HUES48 (cell line): ENCODE results near the gene KIFC1.

Experiments
- H3K27ac ChIP-seq: one replicate; pipeline ENCODE4 v1.7.0; 2013; ENCODE audit warnings: low read depth, low read length, inconsistent platforms
- H3K27me3 ChIP-seq: 2 replicates; pipeline ENCODE4 v1.6.1; 2013; ENCODE audit warnings: mild to moderate bottlenecking, low read length; ENCODE audit not compliant: control insufficient read depth, insufficient read depth
- H3K36me3 ChIP-seq: 2 replicates; pipeline ENCODE4 v1.6.1; 2013; ENCODE audit warnings: low read length; ENCODE audit not compliant: control insufficient read depth, insufficient read depth
- H3K4me1 ChIP-seq: 2 replicates; pipeline ENCODE4 v1.6.1; 2013; ENCODE audit warnings: mild to moderate bottlenecking, low read length; ENCODE audit not compliant: control insufficient read depth, insufficient read depth
- H3K4me3 ChIP-seq: 2 replicates; pipeline ENCODE4 v1.5.1; 2013; ENCODE audit warnings: mild to moderate bottlenecking, low read depth, low read length
- H3K9ac ChIP-seq: 2 replicates; pipeline ENCODE4 v1.6.1; 2013; ENCODE audit warnings: mild to moderate bottlenecking, low read depth, low read length, moderate library complexity
- H3K9me3 ChIP-seq: 2 replicates; pipeline ENCODE4 v1.6.1; 2013; ENCODE audit warnings: low read length; ENCODE audit not compliant: control insufficient read depth, insufficient read depth

KIFC1 gene

GRCh38 chr6:33413241-33414120 lies 21.9 kb downstream of the KIFC1 start:
- H3K4me3 ChIP-seq, result no peak overlapping the region
- peaks cover 12% of the 10 kb centered on the region for H3K4me1 ChIP-seq
- H3K27me3 ChIP-seq, result no peaks in the 10 kb centered on the region
- no peaks in the 10 kb centered on the region for H3K9me3 ChIP-seq
- H3K27ac ChIP-seq, result no peak overlapping the region
- no peak overlapping the region for H3K9ac ChIP-seq
- peaks cover 44% of the 10 kb centered on the region for H3K36me3 ChIP-seq

DNA sequence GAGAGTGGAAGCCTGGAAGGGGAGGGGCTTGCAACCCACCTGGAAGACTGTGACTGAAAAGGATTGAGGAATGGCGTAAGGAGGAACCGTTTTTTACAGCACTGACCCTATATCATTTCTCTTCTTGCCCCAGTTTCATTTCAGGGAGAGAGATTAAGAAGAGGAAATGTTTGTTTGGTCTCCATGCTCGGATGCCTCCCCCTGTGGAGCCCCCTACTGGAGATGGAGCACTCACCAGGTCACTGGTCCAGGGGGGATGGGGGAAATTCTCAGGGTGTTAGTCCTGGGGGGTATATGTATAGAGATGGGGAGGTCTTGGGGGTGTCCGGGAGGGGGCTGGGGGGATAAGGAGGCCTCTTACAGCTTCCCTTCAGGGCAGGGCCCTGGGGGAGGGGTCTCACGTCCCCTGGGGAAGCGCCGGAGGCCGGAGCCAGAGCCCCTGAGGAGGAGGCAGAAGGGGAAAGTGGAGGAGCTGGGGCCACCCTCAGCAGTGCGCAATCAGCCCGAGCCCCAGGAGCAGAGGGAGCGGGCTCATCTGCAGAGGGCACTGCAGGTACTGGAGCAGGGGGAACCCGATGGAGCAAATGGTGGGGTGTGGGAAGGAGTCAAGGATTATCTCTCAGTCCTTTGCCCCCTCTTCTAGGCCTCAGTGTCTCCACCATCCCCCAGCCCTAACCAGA lies 23.1 kb downstream of the KIFC1 start:
- Histone ChIP-seq H3K27me3 (no peaks in the 10 kb centered on the region), H3K9me3 (no peaks in the 10 kb centered on the region), H3K4me3 (no peak overlapping the region), H3K27ac (no peak overlapping the region), H3K36me3 (peaks cover 42% of the 10 kb centered on the region), H3K4me1 (peaks cover 21% of the 10 kb centered on the region), H3K9ac (no peak overlapping the region)

DNA sequence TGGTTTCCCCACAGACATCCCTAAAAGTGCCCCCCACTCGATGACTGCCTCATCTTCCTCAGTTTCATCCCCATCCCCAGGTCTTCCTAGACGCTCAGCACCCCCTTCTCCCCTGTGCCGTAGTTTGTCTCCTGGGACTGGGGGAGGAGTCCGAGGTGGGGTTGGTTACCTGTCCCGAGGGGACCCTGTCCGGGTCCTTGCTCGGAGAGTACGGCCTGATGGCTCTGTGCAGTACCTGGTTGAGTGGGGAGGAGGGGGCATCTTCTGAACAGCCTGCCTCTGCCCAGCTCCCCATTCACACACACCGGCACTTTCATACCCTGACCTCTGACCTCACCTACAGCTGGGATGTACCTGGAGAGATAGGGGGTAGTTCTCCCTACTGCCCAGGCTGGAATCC lies 24.2 kb downstream of the KIFC1 start:
- Histone ChIP-seq H3K4me3 (no peak overlapping the region), H3K27ac (no peak overlapping the region), H3K4me1 (peaks cover 21% of the 10 kb centered on the region), H3K36me3 (peaks cover 42% of the 10 kb centered on the region), H3K9me3 (no peaks in the 10 kb centered on the region), H3K27me3 (no peaks in the 10 kb centered on the region), H3K9ac (no peak overlapping the region)

GRCh38 chr6:33416386-33417127 lies 24.9 kb downstream of the KIFC1 start:
- Histone ChIP-seq H3K9ac (peak overlapping the region; percentile 81), H3K36me3 (peaks cover 42% of the 10 kb centered on the region), H3K4me1 (peaks cover 25% of the 10 kb centered on the region), H3K27me3 (no peaks in the 10 kb centered on the region), H3K4me3 (peak overlapping the region; percentile 84), H3K9me3 (no peaks in the 10 kb centered on the region), H3K27ac (no peak overlapping the region)

- Histone ChIP-seq H3K27me3 (no peaks in the 10 kb centered on the region), H3K9me3 (no peaks in the 10 kb centered on the region), H3K36me3 (peaks cover 40% of the 10 kb centered on the region), H3K27ac (peak overlapping the region; percentile 98), H3K4me3 (peak overlapping the region; percentile 84), H3K9ac (peak overlapping the region; percentile 81), H3K4me1 (peaks cover 25% of the 10 kb centered on the region)
These were observed 25.7 kb downstream of the KIFC1 start for GRCh38 chr6:33417128-33417902.

GRCh38 chr6:33417903-33418689 lies 26.5 kb downstream of the KIFC1 start, which contains the start of gene CUTA:
TSS of gene CUTA (minus strand) at chr6:33418107. CDS start at chr6:33418000, 107 bp downstream.
- H3K36me3 ChIP-seq, result peaks cover 36% of the 10 kb centered on the region
- H3K27ac ChIP-seq, result peak within 1 kb of the TSS; percentile 98
- no peaks in the 10 kb centered on the region for H3K9me3 ChIP-seq
- H3K4me3 ChIP-seq, result peak within 1 kb of the TSS; percentile 84
- H3K4me1 ChIP-seq, result peaks cover 25% of the 10 kb centered on the region
- H3K27me3 ChIP-seq, result no peaks in the 10 kb centered on the region
- peak within 1 kb of the TSS; percentile 81 for H3K9ac ChIP-seq

- Histone ChIP-seq H3K4me1 (peaks cover 25% of the 10 kb centered on the region), H3K27me3 (no peaks in the 10 kb centered on the region), H3K9me3 (no peaks in the 10 kb centered on the region), H3K27ac (peak overlapping the region; percentile 98), H3K4me3 (peak overlapping the region; percentile 84), H3K9ac (peak overlapping the region; percentile 75), H3K36me3 (peaks cover 36% of the 10 kb centered on the region)
These were observed 27.2 kb downstream of the KIFC1 start for GRCh38 chr6:33418690-33419291.

- H3K9ac ChIP-seq, result peak within 1 kb of the TSS; percentile 27; the same call in 1 of the 2 replicates
These were observed 28.2 kb downstream of the KIFC1 start, which contains the start of gene SYNGAP1 for GRCh38 chr6:33419580-33420490. TSS of gene SYNGAP1 (plus strand) at chr6:33420065. CDS start at chr6:33420265, 200 bp downstream.

More at GRCh38 chr6:33419580-33420490, 28.2 kb downstream of the KIFC1 start, which contains the start of gene SYNGAP1:
- Histone ChIP-seq H3K4me3 (peak within 1 kb of the TSS; percentile 84), H3K27me3 (no peaks in the 10 kb centered on the region), H3K4me1 (peaks cover 29% of the 10 kb centered on the region), H3K36me3 (peaks cover 36% of the 10 kb centered on the region), H3K9me3 (no peaks in the 10 kb centered on the region), H3K27ac (peak within 1 kb of the TSS; percentile 98)
